ENCODE data around the gene CGB3. TPM values are rescaled to one million over a fixed set of nuclear protein-coding genes. Genes with fewer than 3 reads are reported as not detected.
"Not testable (repeated sequence)": the region's sequence is repeated elsewhere in the genome, so short reads cannot be mapped to it uniquely, and the experiment has no call there.

Gene CGB3
- total RNA-seq (2012; rRNA removed) (not detected in 2 replicates), polyA plus RNA-seq (2012; rRNA removed) (not detected in 2 replicates), Bru-seq, nascent RNA (not detected), BruChase-seq, experiment 1, labeled RNA remaining after a 6-hour chase (percentile 21 among the genes with signal in this experiment), BruChase-seq, experiment 2, labeled RNA remaining after a 2-hour chase (not detected)
- 0.07 TPM in 1 of 2 replicates, not detected in the other for polyA plus RNA-seq (2012; cell fraction: cytosol; rRNA removed)
- 0.11 TPM in 1 of 2 replicates, not detected in the other for polyA plus RNA-seq (2012; cell fraction: nucleus; rRNA removed; ENCODE audit: low replicate concordance)
- long read RNA-seq, result 0 reads

DNA sequence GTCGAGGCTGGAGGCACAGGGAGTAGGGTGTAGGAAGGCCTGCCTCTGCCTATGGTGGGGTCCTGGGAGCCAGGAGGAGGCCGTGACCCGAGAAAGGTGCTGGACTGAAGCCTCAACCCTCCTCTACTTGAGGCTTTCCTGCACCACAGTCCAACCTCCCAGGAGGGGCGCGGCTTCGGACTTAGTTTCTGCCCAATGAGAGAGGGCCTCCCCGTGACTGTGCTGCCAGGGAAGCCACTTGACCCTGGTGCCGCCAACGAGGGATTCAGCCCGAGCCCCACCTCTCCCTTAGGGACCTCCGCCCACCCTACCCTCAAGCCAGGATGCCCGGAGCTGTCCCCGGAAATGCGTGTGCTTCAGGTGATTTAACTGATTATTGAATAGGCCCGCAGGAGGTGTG, at the start of gene CGB3:
Gene CGB3, minus strand, starts transcription at position 101 of the 400 bp plus-strand sequence. CDS start 362 bp downstream, outside the sequence.
- H3K18ac ChIP-seq (ENCODE audit: low read depth, low read length); H3K56ac ChIP-seq (ENCODE audit: extremely low read depth, insufficient read depth, low read length); H4K20me1 ChIP-seq (ENCODE audit: insufficient read depth, low read length); POLR2A ChIA-PET (ENCODE audit: unreplicated experiment); ATAC-seq (ENCODE audit: low read depth); H2AK9ac ChIP-seq (replicated peaks; ENCODE audit: low read depth, low read length, poor library complexity); H2AK5ac ChIP-seq (ENCODE audit: low read depth, low read length); H3K27ac ChIP-seq (ENCODE audit: insufficient read depth, low read length); H2BK20ac ChIP-seq (ENCODE audit: low read depth, low read length); H4K91ac ChIP-seq (ENCODE audit: insufficient read depth, low read depth, low read length); H3K79me1 ChIP-seq (ENCODE audit: low read depth in 1 of 2, low read length in 2 of 2); H3K27me3 ChIP-seq (ENCODE audit: control insufficient read depth, insufficient read depth, low read length); H4K8ac ChIP-seq (ENCODE audit: low read depth in 2 of 2, low read length in 2 of 2); H3K4ac ChIP-seq (ENCODE audit: low read depth, low read length); H3K9ac ChIP-seq (ENCODE audit: low read depth, low read length); H2BK120ac ChIP-seq (ENCODE audit: low read depth, low read length); intact Hi-C loops (cut with micrococcal nuclease); H3K23ac ChIP-seq (ENCODE audit: low read depth, low read length); H3K4me2 ChIP-seq (ENCODE audit: low read depth, low read length); CTCF ChIA-PET; H3K36me3 ChIP-seq (ENCODE audit: control insufficient read depth, insufficient read depth, low read length); H3K4me1 ChIP-seq (ENCODE audit: control insufficient read depth, insufficient read depth, low read length); H2BK5ac ChIP-seq (ENCODE audit: low read depth, low read length, poor library complexity, severe bottlenecking); BruUV-seq (replicated peaks); in situ Hi-C loops (cut with MboI; ENCODE audit: low sequenced_read_pairs); DNase-seq; H4K5ac ChIP-seq (ENCODE audit: low read depth, low read length); H2BK15ac ChIP-seq (ENCODE audit: low read depth, low read length); H3K9me1 ChIP-seq (ENCODE audit: insufficient read depth, low read length); H3K9me3 ChIP-seq (ENCODE audit: control insufficient read depth, insufficient read depth, low read length); dilution Hi-C loops (cut with HindIII; ENCODE audit: low sequenced_read_pairs, unreplicated experiment); H3K4me3 ChIP-seq (ENCODE audit: insufficient read depth, low read depth, low read length); H2AFZ ChIP-seq (replicated peaks; ENCODE audit: low read length, poor library complexity); H3K14ac ChIP-seq (replicated peaks; ENCODE audit: low read depth, low read length): not testable (repeated sequence)
- WGBS, 2 experiments (ENCODE audit: extremely low coverage in 2 of 2, insufficient read length in 1 of 2), result no CpG with 5 or more reads among the region's 15 CpGs

All from IMR-90 (cell line).